K562 (cell line): ENCODE data around the gene MICU1. TPM values are rescaled to one million over a fixed set of nuclear protein-coding genes. Genes with fewer than 3 reads are reported as not detected.

Experiments
- CBFA2T2 ChIP-seq: fragments of 450-650 bp; conservative IDR thresholded peaks from 2 replicates; pipeline ENCODE4 v1.6.1; 2017; ENCODE audit warnings: mild to moderate bottlenecking
- ETV1 ChIP-seq: fragments of 450-650 bp; conservative IDR thresholded peaks from 2 replicates; pipeline ENCODE4 v1.6.1; 2016; ENCODE audit warnings: missing genetic modification characterization, control low read depth, low read depth, missing compliant biosample characterization
- EWSR1 ChIP-seq: fragments of 450-650 bp; IDR thresholded peaks from 2 replicates; pipeline ENCODE4 v1.6.1; 2018; ENCODE audit warnings: borderline replicate concordance, mild to moderate bottlenecking, low read depth, moderate library complexity; ENCODE audit not compliant: partially characterized antibody
- FOXA3 ChIP-seq, 2 experiments: fragments of 450-650 bp in 1 of 2; sonication (generic) in 1 of 2; formaldehyde crosslinking; IDR thresholded peaks in 1 of 2; conservative IDR thresholded peaks in 1 of 2; 2 replicates each; pipeline versions ENCODE4 v1.4.0 to v1.8.0; 2020 to 2022; ENCODE audit warnings: mild to moderate bottlenecking in 2 of 2, missing genetic modification reagents in 1 of 2
- MAFG ChIP-seq: fragments of 450-650 bp; conservative IDR thresholded peaks from 2 replicates; pipeline ENCODE4 v1.6.1; 2016; ENCODE audit warnings: missing genetic modification characterization, missing compliant biosample characterization
- NCOR1 ChIP-seq: fragments of 450-650 bp; IDR thresholded peaks from 2 replicates; pipeline ENCODE4 v1.6.1; 2016; ENCODE audit warnings: mild to moderate bottlenecking, moderate library complexity
- NFXL1 ChIP-seq: fragments of 450-650 bp; formaldehyde crosslinking; IDR thresholded peaks from 2 replicates; pipeline ENCODE4 v1.4.0; 2021; ENCODE audit warnings: mild to moderate bottlenecking
- POLR3A ChIP-seq: IDR thresholded peaks from 2 replicates; pipeline ENCODE4 v1.6.1; 2011; ENCODE audit warnings: borderline replicate concordance, mild to moderate bottlenecking, moderate library complexity; ENCODE audit not compliant: insufficient read length, insufficient read depth; ENCODE audit errors: extremely low read depth
- ZEB2 ChIP-seq: fragments of 450-650 bp; IDR thresholded peaks from 2 replicates; pipeline ENCODE4 v1.6.1; 2016
- ZNF780A ChIP-seq: fragments of 250-450 bp; sonication (Bioruptor Pico); IDR thresholded peaks from 2 replicates; pipeline ENCODE4 v1.5.0; 2021; ENCODE audit warnings: mild to moderate bottlenecking
- ZSCAN29 ChIP-seq: fragments of 450-650 bp; IDR thresholded peaks from 2 replicates; pipeline ENCODE4 v1.6.1; 2017
- polyA plus RNA-seq, 8 experiments: library from polyadenylated mRNA; depleted of rRNA in 4 of 8; stranded (reverse) in 5 of 8; unstranded in 3 of 8; fragments of >200 nt; fragmentation: Nextera tagmentation in 2 of 8; fragmentation: Illumina TruSeq in 1 of 8; extraction: Ambion mirVana in 2 of 8; extraction: Trizol in 1 of 8; gene quantifications; 2 replicates each; pipeline versions ENCODE4 v1.2.1 to v1.2.3, GENCODE V29; 2011 to 2014; ENCODE audit warnings: inconsistent platforms in 1 of 8, missing spikeins in 1 of 8
- total RNA-seq, 7 experiments: library from RNA; depleted of rRNA in 6 of 7; stranded (reverse); fragments of >200 nt in 6 of 7; fragmentation: Illumina TruSeq in 2 of 7; extraction: Trizol in 2 of 7; gene quantifications; 2 replicates each; pipeline versions ENCODE4 v1.2.1 to v1.2.3, GENCODE V29; 2011 to 2021; ENCODE audit warnings: low replicate concordance in 1 of 7
- TF ChIP-seq, protein P1 (sequence below): sonication (generic); formaldehyde crosslinking; IDR thresholded peaks from 2 replicates; pipeline ENCODE4 v1.8.0; 2022; ENCODE audit warnings: mild to moderate bottlenecking, missing genetic modification reagents
- TF ChIP-seq, protein P2 (sequence below), 2 experiments: fragments of 450-650 bp in 1 of 2; IDR thresholded peaks; 2 replicates each; pipeline ENCODE4 v1.6.1; 2011 to 2017; ENCODE audit warnings: low read depth in 2 of 2, antibody characterized with exemption in 1 of 2, borderline replicate concordance in 1 of 2, low read length in 1 of 2, mild to moderate bottlenecking in 1 of 2, mixed read lengths in 1 of 2; ENCODE audit not compliant: control insufficient read depth in 1 of 2
- TF ChIP-seq, protein P3 (sequence below): fragments of 450-650 bp; formaldehyde crosslinking; IDR thresholded peaks from 2 replicates; pipeline ENCODE4 v1.4.0; 2020; ENCODE audit warnings: mild to moderate bottlenecking, moderate library complexity
- TF ChIP-seq, protein P4 (sequence below): sonication (generic); formaldehyde crosslinking; IDR thresholded peaks from 2 replicates; pipeline ENCODE4 v1.8.0; 2022; ENCODE audit warnings: mild to moderate bottlenecking, missing genetic modification reagents
- TF ChIP-seq, protein P5 (sequence below): fragments of 200-400 bp; formaldehyde crosslinking; IDR thresholded peaks from 2 replicates; pipeline ENCODE4 v1.6.1; 2017; ENCODE audit warnings: mild to moderate bottlenecking, low read depth, low read length, moderate library complexity

MICU1 gene
- total and polyA plus RNA-seq, 9 of the 15 experiments (the other 6 are each of a cell fraction or from before 2014, with no cell fraction given), result 29.3 to 76.8 (median 48.4) TPM

DNA sequence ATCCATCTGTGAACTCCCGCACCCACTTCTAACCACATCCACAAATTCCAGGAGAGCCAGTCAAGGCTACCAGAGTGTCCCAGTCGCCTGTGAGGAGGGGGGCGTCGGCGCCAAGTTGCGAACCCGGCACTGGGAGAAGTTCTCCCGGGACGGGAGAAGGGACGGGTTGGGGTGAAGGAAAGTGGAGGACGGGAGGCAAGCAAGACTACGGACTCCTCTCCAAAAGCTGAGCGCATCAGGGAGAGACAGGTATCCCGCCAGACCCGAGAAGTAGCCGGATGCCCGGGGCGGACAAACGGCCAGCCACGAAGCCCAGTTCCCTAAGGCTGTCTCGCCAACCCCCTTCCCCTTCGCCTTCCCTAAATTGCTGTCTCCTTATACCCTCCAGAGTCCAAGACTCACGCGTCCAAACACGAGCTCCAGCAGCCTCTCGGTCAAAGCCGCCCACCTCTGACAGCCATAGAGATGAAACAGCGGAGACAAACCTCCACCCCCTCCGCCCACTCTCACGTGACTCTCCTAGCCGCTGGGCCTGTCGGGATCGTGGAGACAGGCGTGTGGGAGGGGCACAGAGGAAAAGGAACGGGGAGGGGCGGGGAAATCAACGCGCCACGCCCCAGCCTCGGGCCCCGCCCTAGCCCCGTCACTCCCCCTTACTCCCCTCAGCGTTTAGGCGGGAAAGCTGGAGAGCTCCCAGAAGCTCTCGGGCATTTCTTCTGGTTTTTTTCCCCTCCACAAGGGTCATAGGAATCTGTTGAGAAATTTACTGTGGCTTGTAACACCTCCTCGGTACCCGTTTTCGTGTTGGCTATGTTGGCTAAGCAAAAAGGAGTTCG is at the start of gene MICU1 (continued):
- TF ChIP-seq, protein P1, sequence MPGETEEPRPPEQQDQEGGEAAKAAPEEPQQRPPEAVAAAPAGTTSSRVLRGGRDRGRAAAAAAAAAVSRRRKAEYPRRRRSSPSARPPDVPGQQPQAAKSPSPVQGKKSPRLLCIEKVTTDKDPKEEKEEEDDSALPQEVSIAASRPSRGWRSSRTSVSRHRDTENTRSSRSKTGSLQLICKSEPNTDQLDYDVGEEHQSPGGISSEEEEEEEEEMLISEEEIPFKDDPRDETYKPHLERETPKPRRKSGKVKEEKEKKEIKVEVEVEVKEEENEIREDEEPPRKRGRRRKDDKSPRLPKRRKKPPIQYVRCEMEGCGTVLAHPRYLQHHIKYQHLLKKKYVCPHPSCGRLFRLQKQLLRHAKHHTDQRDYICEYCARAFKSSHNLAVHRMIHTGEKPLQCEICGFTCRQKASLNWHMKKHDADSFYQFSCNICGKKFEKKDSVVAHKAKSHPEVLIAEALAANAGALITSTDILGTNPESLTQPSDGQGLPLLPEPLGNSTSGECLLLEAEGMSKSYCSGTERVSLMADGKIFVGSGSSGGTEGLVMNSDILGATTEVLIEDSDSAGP (CRISPR knock-in tag), result no peak
- TF ChIP-seq, protein P2, sequence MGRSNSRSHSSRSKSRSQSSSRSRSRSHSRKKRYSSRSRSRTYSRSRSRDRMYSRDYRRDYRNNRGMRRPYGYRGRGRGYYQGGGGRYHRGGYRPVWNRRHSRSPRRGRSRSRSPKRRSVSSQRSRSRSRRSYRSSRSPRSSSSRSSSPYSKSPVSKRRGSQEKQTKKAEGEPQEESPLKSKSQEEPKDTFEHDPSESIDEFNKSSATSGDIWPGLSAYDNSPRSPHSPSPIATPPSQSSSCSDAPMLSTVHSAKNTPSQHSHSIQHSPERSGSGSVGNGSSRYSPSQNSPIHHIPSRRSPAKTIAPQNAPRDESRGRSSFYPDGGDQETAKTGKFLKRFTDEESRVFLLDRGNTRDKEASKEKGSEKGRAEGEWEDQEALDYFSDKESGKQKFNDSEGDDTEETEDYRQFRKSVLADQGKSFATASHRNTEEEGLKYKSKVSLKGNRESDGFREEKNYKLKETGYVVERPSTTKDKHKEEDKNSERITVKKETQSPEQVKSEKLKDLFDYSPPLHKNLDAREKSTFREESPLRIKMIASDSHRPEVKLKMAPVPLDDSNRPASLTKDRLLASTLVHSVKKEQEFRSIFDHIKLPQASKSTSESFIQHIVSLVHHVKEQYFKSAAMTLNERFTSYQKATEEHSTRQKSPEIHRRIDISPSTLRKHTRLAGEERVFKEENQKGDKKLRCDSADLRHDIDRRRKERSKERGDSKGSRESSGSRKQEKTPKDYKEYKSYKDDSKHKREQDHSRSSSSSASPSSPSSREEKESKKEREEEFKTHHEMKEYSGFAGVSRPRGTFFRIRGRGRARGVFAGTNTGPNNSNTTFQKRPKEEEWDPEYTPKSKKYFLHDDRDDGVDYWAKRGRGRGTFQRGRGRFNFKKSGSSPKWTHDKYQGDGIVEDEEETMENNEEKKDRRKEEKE (IDR thresholded peaks at IDR 0.05; ENCODE audit: borderline replicate concordance in 1 of 2, control insufficient read depth in 1 of 2, low read depth in 2 of 2, low read length in 1 of 2), result peak in 1 of 2 experiments; percentile 10; a peak in 1 of 4 replicates
- no peak; a peak in 1 of 4 replicates for TF ChIP-seq FOXA3 (CRISPR knock-in tag; conservative IDR thresholded peaks at IDR 0.05 in 1 of 2, IDR thresholded peaks at IDR 0.05 in 1 of 2)
- TF ChIP-seq, protein P3, sequence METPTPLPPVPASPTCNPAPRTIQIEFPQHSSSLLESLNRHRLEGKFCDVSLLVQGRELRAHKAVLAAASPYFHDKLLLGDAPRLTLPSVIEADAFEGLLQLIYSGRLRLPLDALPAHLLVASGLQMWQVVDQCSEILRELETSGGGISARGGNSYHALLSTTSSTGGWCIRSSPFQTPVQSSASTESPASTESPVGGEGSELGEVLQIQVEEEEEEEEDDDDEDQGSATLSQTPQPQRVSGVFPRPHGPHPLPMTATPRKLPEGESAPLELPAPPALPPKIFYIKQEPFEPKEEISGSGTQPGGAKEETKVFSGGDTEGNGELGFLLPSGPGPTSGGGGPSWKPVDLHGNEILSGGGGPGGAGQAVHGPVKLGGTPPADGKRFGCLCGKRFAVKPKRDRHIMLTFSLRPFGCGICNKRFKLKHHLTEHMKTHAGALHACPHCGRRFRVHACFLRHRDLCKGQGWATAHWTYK, result peak; percentile 75; the same call in 1 of the 2 replicates
- TF ChIP-seq ETV1 (tag), result no peak
- TF ChIP-seq, protein P4, sequence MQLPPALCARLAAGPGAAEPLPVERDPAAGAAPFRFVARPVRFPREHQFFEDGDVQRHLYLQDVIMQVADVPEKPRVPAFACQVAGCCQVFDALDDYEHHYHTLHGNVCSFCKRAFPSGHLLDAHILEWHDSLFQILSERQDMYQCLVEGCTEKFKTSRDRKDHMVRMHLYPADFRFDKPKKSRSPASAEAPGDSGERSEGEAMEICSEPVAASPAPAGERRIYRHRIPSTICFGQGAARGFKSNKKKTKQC (CRISPR knock-in tag), result peak; percentile 59; the same call in 1 of the 2 replicates
- no peak for TF ChIP-seq MAFG (tag)
- TF ChIP-seq POLR3A, result no peak
- TF ChIP-seq ZNF780A, result no peak
- TF ChIP-seq CBFA2T2, result peak; percentile 76
- TF ChIP-seq, protein P5, sequence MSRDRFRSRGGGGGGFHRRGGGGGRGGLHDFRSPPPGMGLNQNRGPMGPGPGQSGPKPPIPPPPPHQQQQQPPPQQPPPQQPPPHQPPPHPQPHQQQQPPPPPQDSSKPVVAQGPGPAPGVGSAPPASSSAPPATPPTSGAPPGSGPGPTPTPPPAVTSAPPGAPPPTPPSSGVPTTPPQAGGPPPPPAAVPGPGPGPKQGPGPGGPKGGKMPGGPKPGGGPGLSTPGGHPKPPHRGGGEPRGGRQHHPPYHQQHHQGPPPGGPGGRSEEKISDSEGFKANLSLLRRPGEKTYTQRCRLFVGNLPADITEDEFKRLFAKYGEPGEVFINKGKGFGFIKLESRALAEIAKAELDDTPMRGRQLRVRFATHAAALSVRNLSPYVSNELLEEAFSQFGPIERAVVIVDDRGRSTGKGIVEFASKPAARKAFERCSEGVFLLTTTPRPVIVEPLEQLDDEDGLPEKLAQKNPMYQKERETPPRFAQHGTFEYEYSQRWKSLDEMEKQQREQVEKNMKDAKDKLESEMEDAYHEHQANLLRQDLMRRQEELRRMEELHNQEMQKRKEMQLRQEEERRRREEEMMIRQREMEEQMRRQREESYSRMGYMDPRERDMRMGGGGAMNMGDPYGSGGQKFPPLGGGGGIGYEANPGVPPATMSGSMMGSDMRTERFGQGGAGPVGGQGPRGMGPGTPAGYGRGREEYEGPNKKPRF, result no peak
- no peak for TF ChIP-seq EWSR1
- TF ChIP-seq ZEB2, result no peak; the same call in 1 of the 2 replicates
- no peak for TF ChIP-seq NFXL1 (CRISPR knock-in tag)
- no peak for TF ChIP-seq ZSCAN29
- TF ChIP-seq NCOR1, result no peak
